Fibroblast of lung (primary cell): ENCODE measurements around the gene NRROS. TPM values are rescaled to one million over a fixed set of nuclear protein-coding genes. Genes with fewer than 3 reads are reported as not detected.

Experiments used
- DNase-seq, 2 donors: peaks; one replicate each; pipeline versions ENCODE4 v3.0.0 to v3.0.0-alpha.2; 2010; ENCODE audit warnings: low read depth in 2 of 2
- H2AFZ ChIP-seq: 2 replicates; pipeline ENCODE4 v1.5.1; 2012; ENCODE audit warnings: low read length, control low read depth, inconsistent platforms
- H3K27ac ChIP-seq: 2 replicates; pipeline ENCODE4 v1.5.1; 2011; ENCODE audit warnings: low read length, control low read depth; ENCODE audit not compliant: insufficient read depth
- H3K27me3 ChIP-seq: 2 replicates; pipeline ENCODE4 v1.5.1; 2011; ENCODE audit warnings: mild to moderate bottlenecking, low read length; ENCODE audit not compliant: control insufficient read depth, insufficient read depth
- H3K36me3 ChIP-seq: 2 replicates; pipeline ENCODE4 v1.5.1; 2011; ENCODE audit warnings: low read length; ENCODE audit not compliant: control insufficient read depth, insufficient read depth
- H3K4me1 ChIP-seq: 2 replicates; pipeline ENCODE4 v1.5.1; 2011; ENCODE audit warnings: low read length; ENCODE audit not compliant: control insufficient read depth, insufficient read depth; ENCODE audit errors: extremely low read depth
- H3K4me2 ChIP-seq: 2 replicates; pipeline ENCODE4 v1.5.1; 2011; ENCODE audit warnings: low read length, control low read depth; ENCODE audit not compliant: insufficient read depth; ENCODE audit errors: extremely low read depth
- H3K4me3 ChIP-seq, 4 experiments: fragments of 200-600 bp in 1 of 4; sonication (generic) in 1 of 4; replicated peaks in 1 of 4; 2 replicates each; pipeline ENCODE4 v1.5.1; 2011 to 2016; ENCODE audit warnings: low read length in 4 of 4, low read depth in 3 of 4, mild to moderate bottlenecking in 3 of 4, control low read depth in 2 of 4, inconsistent platforms in 1 of 4, mixed read lengths in 1 of 4; ENCODE audit not compliant: insufficient read depth in 1 of 4; ENCODE audit errors: control extremely low read depth in 1 of 4
- H3K79me2 ChIP-seq: 2 replicates; pipeline ENCODE4 v1.5.1; 2012; ENCODE audit warnings: mild to moderate bottlenecking, low read length, inconsistent platforms; ENCODE audit not compliant: control insufficient read depth, insufficient read depth
- H3K9ac ChIP-seq: 2 replicates; pipeline ENCODE4 v1.5.1; 2011; ENCODE audit warnings: mild to moderate bottlenecking, low read length, control low read depth; ENCODE audit not compliant: insufficient read depth
- H3K9me3 ChIP-seq: 2 replicates; pipeline ENCODE4 v1.5.1; 2012; ENCODE audit warnings: low read depth, low read length; ENCODE audit not compliant: control insufficient read depth, insufficient read depth
- H4K20me1 ChIP-seq: 2 replicates; pipeline ENCODE4 v1.5.1; 2011; ENCODE audit warnings: low read length; ENCODE audit not compliant: control insufficient read depth, insufficient read depth; ENCODE audit errors: extremely low read depth
- EZH2 ChIP-seq: IDR thresholded peaks from 2 replicates; pipeline ENCODE4 v1.5.1; 2012; ENCODE audit warnings: low read length, control low read depth, mild to moderate bottlenecking; ENCODE audit errors: missing control alignments
- polyA plus RNA-seq, 2 donors: library from polyadenylated mRNA; depleted of rRNA in 1 of 2; stranded (reverse) in 1 of 2; unstranded in 1 of 2; fragments of >200 nt; gene quantifications; 2 replicates each; pipeline ENCODE4 v1.2.1, GENCODE V29; 2011 to 2012; ENCODE audit warnings: missing spikeins in 1 of 2
- total RNA-seq: library from RNA; depleted of rRNA; stranded (reverse); fragments of >200 nt; gene quantifications from 2 replicates; pipeline ENCODE4 v1.2.1, GENCODE V29; 2014
- TF ChIP-seq, protein P1 (sequence below), 2 donors: IDR thresholded peaks in 1 of 2; conservative IDR thresholded peaks in 1 of 2; 1 replicate in 1 of 2; 2 replicates in 1 of 2; pipeline ENCODE4 v1.5.1; 2011 to 2012; ENCODE audit warnings: low read length in 2 of 2, control low read depth in 1 of 2, inconsistent platforms in 1 of 2, low read depth in 1 of 2, mild to moderate bottlenecking in 1 of 2

NRROS gene
- total and polyA plus RNA-seq, 2 donors (not counting 1 experiment from before 2014, with no cell fraction given) = 0.08 to 0.33 TPM

- DNase-seq = no peak
- H3K4me1 ChIP-seq = peaks cover 2% of the 10 kb centered on the region
- no peak for TF ChIP-seq EZH2
- TF ChIP-seq, protein P1, sequence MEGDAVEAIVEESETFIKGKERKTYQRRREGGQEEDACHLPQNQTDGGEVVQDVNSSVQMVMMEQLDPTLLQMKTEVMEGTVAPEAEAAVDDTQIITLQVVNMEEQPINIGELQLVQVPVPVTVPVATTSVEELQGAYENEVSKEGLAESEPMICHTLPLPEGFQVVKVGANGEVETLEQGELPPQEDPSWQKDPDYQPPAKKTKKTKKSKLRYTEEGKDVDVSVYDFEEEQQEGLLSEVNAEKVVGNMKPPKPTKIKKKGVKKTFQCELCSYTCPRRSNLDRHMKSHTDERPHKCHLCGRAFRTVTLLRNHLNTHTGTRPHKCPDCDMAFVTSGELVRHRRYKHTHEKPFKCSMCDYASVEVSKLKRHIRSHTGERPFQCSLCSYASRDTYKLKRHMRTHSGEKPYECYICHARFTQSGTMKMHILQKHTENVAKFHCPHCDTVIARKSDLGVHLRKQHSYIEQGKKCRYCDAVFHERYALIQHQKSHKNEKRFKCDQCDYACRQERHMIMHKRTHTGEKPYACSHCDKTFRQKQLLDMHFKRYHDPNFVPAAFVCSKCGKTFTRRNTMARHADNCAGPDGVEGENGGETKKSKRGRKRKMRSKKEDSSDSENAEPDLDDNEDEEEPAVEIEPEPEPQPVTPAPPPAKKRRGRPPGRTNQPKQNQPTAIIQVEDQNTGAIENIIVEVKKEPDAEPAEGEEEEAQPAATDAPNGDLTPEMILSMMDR (conservative IDR thresholded peaks at IDR 0.05 in 1 of 2, IDR thresholded peaks at IDR 0.05 in 1 of 2; ENCODE audit: low read depth in 1 of 2, low read length in 2 of 2) = no peak
- no peaks in the 10 kb centered on the region for H4K20me1 ChIP-seq
- H3K36me3 ChIP-seq = no peaks in the 10 kb centered on the region
- no peaks in the 10 kb centered on the region for H3K79me2 ChIP-seq
- no peaks in the 10 kb centered on the region for H3K9me3 ChIP-seq
- no peak overlapping the region for H3K4me2 ChIP-seq
- no peak overlapping the region for H2AFZ ChIP-seq
- H3K9ac ChIP-seq = no peak overlapping the region
- H3K4me3 ChIP-seq = no peak overlapping the region
- H3K27me3 ChIP-seq = no peaks in the 10 kb centered on the region
- no peak overlapping the region for H3K27ac ChIP-seq
Observed at GRCh38 chr3:196656213-196656612, 16.7 kb downstream of the NRROS start.

- TF ChIP-seq EZH2 = no peak
- TF ChIP-seq, protein P1 (conservative IDR thresholded peaks at IDR 0.05 in 1 of 2, IDR thresholded peaks at IDR 0.05 in 1 of 2; ENCODE audit: low read depth in 1 of 2, low read length in 2 of 2) = no peak
Observed at GRCh38 chr3:196659901-196660351, 20.4 kb downstream of the NRROS start.

GRCh38 chr3:196660381-196661166 is 21.1 kb downstream of the NRROS start:
- no peak for TF ChIP-seq EZH2
- TF ChIP-seq, protein P1 (conservative IDR thresholded peaks at IDR 0.05 in 1 of 2, IDR thresholded peaks at IDR 0.05 in 1 of 2; ENCODE audit: low read depth in 1 of 2, low read length in 2 of 2) = no peak
- no peak for DNase-seq
- no peaks in the 10 kb centered on the region for H3K79me2 ChIP-seq
- H3K9me3 ChIP-seq = no peaks in the 10 kb centered on the region
- no peak overlapping the region for H2AFZ ChIP-seq
- no peak overlapping the region for H3K27ac ChIP-seq
- no peaks in the 10 kb centered on the region for H3K4me1 ChIP-seq
- H3K9ac ChIP-seq = no peak overlapping the region
- no peaks in the 10 kb centered on the region for H3K36me3 ChIP-seq
- no peaks in the 10 kb centered on the region for H3K27me3 ChIP-seq
- no peaks in the 10 kb centered on the region for H4K20me1 ChIP-seq
- no peak overlapping the region for H3K4me3 ChIP-seq
- H3K4me2 ChIP-seq = no peak overlapping the region

More at GRCh38 chr3:196659901-196660351, 20.4 kb downstream of the NRROS start:
- H3K27ac ChIP-seq = no peak overlapping the region
- no peaks in the 10 kb centered on the region for H3K79me2 ChIP-seq
- H3K9me3 ChIP-seq = no peaks in the 10 kb centered on the region
- H2AFZ ChIP-seq = no peak overlapping the region
- no peak for DNase-seq
- H4K20me1 ChIP-seq = no peaks in the 10 kb centered on the region
- H3K4me3 ChIP-seq = no peak overlapping the region
- no peak overlapping the region for H3K4me2 ChIP-seq
- no peaks in the 10 kb centered on the region for H3K36me3 ChIP-seq
- H3K27me3 ChIP-seq = no peaks in the 10 kb centered on the region
- H3K4me1 ChIP-seq = no peaks in the 10 kb centered on the region
- no peak overlapping the region for H3K9ac ChIP-seq
